Right kidney (tissue), 1 donor: ENCODE measurements around the gene UBXN1.
"Not testable (repeated sequence)": the region's sequence is repeated elsewhere in the genome, so short reads cannot be mapped to it uniquely, and the experiment has no call there.

Experiments used
- DNase-seq: peaks from one replicate; pipeline ENCODE4 v3.0.0-alpha.2; 2016

UBXN1 gene

DNA sequence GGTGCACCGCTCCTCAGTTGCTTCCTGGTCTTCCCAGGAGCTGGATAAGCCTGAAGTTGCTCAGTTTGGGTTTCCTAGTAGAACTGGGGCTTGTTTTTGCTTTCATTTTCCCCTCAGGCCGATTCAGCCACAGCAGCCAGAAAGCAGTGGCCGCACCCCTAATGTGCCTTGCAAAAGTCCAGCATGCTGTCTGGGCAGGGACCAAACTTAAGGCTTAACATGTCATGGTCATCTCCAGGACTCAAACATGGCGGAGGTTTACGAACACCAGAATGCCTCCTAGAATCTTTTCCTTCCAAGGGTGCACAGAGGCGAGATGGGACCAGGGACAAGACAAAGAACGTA, 31.1 kb upstream of the UBXN1 start:
- no peak for DNase-seq

DNA sequence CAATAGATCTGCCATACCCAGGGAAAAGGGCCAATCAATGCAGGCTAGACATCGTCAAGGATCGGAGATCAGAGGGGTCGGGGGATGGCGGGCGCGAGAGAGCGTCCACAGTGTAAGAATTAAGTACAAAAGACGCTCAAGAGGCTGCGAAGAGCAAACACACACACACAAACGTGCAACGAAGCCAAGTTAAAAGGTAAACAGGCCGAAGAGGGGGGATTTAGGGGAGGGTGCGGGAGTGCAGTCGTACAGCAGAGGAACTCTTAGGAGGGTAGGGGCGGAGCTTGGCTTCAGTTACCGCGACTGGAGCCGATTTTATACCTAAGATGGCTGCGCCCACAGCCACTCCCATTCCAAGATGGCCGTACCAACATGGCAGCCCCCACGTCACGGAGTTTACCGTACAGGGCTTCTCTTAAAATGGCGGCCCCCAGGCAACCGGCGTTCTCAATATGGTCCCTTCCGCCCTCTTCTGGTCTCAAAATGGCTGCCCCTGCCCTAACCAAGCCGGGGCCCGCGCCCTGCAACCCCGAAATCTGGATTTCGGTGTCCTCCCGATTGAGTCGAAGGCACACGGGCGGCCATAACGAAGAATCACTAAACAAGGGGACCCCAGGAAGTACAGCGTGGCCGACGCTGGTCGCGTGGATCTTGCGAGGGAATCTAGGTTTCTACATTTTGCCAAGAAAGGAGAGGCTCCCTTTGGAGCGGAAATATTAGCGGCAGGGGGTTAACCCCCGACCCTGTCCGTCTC, 30.6 kb upstream of the UBXN1 start:
- peak; percentile 89 for DNase-seq

DNA sequence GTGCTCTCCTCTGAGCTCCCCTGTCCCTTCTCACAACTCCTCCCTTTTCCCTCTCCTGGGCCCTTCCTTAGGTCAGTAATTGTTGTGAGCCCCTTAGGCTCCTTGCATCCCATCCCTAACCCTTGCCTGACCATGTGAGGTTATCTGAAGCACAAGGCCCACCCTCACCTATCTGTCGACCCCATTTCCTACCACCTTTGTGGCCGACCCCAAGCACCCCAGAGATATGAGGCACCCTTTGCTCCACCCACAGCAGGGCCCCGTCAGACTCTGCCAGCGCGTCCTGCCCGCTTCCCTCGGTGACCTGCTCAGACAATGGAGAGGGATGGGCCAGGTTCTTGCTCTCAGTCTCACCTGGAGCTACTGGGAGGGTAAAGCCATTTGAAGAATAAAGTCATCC, 29.9 kb upstream of the UBXN1 start:
- no peak for DNase-seq

DNA sequence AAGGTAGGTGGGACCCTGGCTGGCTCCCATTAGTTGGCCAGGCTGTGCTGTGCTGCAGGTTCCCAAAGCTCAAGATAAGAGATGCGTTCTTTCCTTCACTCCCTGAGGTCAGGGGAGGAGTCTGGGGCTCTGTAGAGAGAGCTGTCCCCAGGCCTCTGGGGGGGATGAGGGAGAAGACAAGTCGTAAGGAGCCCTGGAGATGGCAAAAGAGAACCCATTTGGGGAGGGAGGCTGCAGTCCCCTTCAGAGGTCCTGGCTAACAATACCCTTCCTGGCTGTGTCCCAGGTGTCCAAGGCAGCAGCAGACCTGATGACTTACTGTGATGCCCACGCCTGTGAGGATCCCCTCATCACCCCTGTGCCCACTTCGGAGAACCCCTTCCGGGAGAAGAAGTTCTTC, 29.5 kb upstream of the UBXN1 start:
- no peak for DNase-seq

DNA sequence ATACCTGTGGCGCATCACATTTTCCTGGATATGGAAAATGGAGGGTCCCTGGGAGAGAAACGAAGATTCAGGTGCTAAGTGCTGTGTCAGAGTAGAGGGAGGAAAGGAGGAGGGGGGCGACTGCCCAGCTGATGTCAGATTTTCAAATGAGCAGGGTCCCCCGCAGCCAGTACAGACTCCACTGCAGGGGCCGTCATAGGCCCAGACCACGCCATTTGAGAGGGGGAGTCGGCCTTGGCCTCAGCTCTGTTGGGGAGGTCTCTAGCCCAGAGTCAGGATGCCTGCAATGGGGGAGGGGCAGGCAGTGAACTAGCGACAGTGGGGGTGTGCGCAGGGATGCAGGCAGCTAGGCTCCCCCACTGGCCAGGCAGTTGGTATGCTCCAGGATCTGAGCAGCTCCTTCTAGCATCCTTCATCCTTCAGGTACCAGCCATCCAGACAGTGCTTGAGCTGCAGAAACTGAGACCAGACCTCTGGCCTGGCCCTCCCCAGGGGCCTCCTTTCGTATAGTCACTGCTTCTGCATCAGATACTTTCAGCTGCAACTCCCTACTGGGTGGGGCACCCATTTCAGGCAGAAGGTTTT, 28.5 kb upstream of the UBXN1 start, which contains the start of the genes BSCL2 and GNG3:
Gene BSCL2 (minus strand): TSS at position 148 of the 585 bp plus-strand sequence. CDS start 229 bp downstream, outside the sequence.
Gene GNG3 (plus strand): TSS at position 400 of the 585 bp plus-strand sequence. CDS start 620 bp downstream, outside the sequence.
- peak; percentile 68 for DNase-seq

DNA sequence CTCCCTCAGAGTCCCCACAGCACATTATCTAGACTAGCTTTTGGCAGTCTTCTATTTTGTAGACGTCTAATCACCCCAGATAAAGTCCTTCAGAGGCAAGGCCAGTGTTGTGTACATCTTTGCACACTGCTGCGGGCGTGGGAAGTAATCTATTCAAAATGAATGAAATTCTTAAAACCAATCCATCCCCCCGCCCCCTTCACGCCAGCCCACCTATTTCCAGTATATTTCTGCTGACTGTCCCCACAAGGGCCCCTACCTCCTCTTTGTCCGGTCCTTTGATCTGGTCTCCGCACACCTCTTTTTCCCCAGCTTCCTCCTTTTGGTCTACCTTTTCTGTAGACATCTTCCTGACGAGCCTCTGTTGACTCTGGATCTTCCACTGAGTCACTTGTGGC, 28.0 kb upstream of the UBXN1 start:
- no peak for DNase-seq

DNA sequence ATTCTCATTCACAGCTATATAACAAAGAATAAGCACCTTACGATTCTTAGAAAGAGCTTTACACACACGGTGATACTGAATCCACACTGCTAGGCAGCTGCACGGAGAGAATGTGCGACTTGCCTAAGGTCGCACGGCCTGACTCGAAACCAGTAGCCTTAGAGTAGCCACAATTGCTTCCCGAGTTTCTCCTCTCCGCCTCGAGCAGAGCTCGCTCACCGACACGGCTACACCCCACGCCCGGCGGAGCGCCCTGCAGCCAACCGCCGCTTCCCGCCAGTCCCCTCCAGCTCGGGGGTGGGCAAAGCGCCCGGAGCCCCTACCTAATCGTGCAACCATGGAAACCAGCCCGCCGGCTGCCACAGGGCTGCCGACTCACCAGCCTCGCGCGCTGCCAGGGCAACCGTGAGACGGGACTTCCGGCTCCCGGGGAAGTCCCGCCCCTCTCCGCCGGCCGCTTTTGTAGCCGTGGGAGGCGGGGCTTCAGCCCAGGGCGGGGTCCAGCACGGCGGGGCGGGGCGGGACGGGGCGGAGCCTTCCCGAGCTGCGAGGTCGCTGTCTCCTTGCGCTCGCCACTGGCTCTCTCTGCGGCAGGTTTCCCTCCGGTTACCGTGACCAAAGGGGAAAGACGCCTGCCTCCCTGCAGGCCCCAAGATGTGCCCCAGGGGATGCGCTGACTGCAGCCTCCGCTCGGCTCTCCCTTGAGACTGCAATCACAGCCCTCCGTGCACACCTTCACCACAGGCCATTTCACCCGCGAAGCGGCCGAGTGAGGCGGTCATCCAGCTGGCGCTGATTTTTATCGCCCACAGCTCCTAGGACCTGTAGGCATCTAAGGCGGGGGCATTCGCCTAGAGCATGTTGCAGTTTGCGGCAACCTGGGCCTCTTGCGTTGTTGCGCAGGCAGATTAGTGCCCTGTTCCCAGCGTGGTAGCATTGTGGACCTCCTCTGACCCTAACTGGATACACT, 27.3 kb upstream of the UBXN1 start:
- peak; percentile 89 for DNase-seq

DNA sequence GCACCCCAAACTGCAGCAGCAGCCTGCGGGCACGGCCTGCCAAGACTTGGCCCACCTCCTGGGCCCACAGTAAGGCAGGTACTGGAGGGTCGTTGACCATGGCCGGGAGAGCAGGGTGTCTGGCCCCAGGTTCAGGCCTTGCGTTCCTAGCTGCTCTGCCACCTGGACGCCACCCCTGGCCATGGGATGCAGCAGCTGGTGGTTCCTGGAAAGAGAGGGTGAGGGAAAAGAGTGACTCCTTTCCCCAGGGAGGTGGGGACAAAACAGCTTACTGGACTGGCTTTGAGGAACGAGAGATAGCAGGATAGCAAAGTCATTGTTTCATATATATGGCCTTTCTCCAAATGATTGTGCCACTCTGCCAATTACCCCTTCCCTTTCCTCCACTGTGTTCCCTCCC, 26.5 kb upstream of the UBXN1 start:
- peak; percentile 12 for DNase-seq

DNA sequence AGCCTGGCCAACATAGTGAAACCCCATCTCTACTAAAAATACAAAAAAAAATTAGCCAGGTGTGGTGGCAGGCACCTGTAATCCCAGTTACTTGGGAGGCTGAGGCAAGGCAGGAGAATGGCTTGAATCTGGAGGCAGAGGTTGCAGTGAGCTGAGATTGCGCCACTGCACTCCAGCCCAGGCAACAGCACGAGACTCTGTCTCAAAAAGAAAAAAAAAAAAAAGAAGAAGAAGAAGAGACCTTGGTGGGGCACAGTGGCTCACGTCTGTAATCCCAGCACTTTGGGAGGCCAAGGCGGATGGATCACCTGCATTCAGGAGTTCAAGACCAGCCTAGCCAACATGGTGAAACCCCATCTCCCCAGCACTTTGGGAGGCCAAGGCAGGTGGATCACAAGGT, 25.0 kb upstream of the UBXN1 start:
- DNase-seq, result not testable (repeated sequence)

DNA sequence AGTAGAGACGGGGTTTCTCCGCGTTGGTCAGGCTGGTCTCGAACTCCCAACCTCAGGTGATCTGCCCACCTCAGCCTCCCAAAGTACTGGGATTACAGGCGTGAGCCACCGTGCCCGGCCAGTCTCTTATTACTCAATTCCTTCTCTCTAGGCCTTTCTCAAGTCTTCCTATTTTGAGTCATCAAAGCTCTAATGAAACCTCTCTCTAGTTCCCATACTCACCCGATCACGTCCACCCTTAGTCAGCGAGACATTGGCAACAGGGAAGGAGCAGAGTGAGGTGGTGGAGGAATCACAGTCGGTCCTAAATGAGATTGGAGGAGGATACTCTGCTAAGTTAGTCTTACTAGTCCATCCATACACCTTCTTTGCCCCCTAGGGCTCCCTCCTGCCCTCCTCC, 23.4 kb upstream of the UBXN1 start:
- no peak for DNase-seq

DNA sequence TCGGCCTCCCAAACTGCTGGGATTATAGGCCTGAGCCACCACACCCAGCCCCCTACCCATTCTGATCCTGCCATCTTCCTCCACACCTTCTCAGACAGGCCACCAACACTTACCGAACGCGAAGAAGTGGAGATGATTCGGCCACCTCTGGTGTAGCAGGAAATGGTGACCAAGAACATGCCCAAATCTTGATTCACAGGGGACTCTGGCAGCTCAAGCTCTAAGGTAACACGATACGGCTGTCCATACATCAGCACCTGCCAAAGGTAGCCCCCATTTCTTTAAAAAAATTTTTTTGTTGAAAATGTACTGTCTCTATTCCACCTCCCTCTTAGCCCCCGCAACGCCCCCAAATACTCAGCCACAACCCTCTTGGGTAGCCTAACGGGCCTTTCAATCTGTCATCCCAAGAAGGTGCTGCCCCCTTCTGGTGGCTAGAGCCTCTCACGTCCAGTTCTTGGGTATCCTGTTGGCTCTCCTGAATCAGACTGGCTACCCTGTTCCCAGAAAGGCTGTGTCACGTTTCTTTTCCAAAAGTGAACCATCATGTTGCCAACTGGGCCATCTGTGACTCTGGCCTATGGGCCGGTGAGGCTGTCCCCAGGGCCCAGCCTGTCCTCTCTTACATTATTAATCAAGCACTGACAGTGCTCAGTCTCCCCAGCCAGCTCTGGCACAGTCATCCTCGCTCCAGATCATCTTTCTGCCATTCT, 15.7 kb upstream of the UBXN1 start:
- DNase-seq, result peak; percentile 51

DNA sequence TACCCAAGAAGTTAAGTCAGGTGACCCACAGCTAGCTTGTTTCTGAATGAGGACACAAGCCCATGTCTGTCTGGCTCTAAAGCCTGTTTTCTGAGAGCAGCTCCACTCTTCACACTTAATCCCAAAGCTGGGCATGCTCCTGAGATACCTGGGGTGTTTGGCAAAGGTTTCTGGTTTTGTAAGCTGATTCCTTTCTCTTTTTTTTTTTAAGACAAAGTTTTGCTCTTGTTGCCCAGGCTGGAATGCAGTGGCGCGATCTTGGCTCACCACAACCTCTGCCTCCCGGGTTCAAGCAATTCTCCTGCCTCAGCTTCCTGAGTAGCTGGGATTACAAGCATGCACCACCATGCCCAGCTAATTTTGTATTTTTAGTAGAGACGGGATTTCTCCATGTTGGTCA, 14.8 kb upstream of the UBXN1 start:
- DNase-seq, result not testable (repeated sequence)

DNA sequence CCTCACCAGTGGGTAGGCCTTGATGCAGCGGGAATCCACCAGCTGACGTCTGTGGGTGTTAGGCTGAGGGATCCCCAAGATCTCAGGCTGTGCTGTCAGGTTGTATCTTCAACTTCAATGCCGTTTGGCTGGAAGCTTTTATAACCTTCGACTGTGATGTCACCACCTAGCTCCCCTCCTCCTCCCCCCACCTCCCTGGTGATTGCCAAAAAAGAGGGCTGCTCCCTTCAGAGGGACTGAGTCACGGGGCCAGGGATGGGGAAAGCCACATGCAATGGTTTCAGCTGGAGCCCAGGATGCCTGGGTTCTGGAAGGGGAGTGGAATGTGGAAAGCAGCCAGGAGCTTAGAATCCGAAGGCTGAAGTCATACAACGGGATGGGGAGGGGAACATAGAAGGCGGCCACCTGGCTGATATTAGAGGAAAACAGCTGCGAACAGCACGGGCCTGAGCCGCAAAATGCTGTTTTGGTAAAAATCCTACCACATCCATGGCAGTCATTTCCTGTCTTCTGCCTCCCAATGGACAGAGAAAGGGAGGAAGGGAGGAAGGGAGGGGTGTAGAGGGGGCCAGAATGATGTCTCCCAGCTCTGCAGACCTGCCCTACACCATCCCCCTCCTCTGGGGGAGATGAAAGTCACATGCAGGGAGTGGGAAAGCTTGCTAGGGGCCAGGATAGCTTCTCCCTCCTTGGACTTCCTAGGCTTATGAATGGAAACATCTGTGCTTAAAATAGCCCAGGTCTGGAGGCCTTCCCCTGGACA, 10.7 kb upstream of the UBXN1 start, which contains the start of gene LRRN4CL:
Gene LRRN4CL (minus strand): TSS at position 110 of the 763 bp plus-strand sequence. CDS start 1,022 bp downstream, outside the sequence.
- DNase-seq, result peak; percentile 17

DNA sequence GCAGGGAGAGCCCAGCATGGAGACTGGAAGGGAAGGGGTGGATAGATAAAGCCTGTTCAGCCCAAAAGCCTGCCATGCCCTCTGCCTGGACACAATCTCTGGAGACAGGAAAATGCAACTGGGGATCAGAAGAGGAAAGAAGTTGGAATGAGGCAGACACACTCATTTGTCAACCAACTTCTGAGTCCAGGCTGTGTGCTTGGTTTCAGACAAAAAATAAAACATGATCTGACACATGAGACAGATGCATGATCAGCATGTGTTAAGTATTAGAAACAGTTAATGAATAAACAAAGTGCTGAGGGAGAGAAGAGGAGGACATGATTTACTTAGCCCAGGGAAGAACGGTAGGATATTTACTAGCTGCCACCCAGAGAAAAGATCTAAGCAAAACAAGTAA, 9.6 kb upstream of the UBXN1 start:
- no peak for DNase-seq

DNA sequence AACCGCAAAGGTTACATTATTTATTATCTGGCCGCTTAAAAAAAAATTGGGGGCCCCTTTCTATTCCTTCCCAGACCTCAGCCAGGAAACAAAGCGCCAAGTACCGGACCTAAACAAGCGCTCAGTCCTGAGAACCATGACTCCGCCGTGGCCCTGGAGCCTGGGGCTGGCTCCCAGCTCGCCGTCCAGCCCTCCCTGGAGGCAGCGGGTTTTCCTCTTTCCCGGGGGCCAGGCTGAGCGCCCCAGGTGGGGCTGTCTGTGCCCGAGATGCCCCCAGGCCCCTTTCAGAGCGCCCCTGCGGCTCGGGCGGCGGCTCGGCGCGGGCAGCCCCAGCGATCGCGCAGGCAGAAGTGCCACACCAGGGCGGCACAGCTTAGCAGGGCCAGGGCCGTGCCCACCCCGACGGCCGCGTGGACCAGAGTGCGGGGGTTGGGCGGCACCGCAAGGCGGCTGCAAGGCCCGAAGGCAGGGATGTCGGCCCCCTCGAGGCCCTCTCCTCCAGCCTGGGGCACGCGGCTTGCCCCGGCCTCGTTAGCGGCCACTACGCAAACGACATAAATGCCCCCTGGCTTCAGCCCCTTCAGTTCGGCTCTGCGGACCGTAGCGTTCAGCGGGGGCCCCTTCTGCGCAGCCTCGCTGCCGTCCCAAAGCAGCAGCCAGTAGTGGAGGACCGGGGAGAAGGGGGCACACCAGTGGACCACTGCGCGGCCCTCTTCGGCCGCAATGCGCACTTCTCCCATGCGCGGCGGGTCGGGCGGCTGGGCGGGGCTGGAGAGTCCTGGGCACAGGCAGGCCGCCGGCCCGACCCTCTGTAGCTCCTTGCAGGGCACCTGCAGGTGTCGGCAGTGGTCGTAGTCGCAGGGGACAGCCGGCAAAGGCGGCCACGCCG, 8.9 kb upstream of the UBXN1 start:
- DNase-seq, result peak; percentile 80

DNA sequence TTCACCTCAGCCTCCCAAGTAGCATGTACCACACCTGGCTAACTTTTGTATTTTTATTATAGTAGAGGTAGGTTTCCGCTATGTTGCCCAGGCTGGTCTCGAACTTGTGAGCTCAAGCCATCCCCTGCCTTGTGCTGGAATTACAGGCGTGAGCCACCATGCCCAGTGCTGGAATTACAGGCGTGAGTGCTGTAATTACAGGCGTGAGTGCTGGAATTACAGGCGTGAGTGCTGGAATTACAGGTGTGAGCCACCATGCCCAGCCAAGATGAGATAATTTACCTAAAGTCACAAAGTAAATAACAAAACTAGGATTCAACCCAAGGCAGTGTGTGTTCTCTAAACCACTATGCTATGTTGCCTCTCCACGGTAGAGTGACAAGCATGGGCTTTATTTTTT, 3.6 kb upstream of the UBXN1 start:
- no peak for DNase-seq

DNA sequence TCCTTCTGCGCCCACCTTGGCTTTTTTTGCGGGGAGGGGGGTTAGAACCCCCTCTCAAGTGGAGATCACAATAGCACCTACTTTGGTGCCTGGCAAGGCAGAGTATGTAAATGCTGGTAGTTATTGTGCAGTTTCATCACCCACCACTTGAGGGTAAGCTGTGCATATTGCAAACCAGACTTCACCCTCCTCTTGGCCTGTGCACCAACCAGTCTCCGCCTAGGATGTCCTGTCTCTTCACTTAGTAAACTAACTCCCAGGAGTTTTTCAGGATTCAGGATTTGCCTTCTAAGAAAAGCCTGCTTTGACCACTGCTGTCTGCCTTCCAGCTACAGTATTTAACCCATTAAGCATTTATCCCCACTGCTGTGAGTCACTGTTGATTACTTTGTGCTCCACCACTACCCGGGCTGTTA, 2.0 kb upstream of the UBXN1 start:
- peak; percentile 11 for DNase-seq

DNA sequence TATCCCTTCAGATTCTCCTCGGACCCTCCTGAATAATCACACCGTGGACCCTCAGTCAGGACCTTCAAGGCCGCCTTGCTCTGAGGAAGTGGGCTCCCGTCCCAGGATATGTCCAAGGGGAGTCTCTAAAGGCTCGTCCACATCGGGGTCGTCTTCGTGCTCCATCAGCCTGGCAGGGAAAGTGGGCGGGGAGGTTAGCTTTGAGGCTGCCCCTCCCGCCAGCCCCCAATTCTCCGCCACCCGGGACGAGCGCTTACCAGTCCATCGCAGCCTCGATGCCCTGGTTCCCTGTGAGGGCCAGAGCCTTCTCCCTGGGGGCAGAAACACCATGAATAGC, 472 bp downstream of the UBXN1 start:
- DNase-seq, result no peak

DNA sequence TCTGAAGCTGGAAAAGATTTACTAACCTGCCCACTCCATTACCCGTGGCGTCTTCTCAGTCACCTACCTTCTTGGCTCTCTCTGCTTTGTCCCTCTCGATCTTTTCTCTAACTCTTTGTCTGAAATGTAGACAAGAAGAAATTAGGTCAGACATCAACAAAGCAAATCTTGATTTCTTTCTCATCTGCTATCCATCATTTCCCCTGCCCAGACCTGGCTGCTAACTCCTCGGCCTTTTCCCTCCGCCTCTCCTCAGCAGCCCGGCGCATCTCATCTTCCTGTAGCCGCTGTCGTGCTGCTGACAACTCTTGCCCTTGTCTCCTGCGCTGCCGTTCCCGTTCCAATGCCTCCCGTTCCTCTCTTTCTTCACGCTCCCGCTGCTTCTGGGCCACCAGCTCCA, 1.2 kb downstream of the UBXN1 start:
- DNase-seq, result no peak

DNA sequence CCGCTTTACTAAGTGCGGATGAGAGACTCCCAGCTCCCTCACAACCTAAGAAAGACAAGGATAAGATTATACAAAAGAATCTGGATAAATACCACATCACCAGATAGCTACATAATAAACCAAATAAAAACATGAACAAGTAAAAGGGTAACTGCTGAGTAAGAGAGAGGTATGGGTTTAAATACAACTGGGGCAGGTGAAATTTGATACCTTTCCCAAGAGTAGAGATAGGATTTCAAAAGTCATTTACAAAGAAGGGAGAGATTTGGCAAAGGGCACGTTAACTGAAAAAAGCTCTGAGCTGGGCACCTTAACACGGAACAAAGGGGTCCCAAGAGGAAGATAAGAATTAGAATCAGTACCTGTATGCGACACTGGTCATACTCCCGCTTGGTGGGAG, 1.7 kb downstream of the UBXN1 start:
- no peak for DNase-seq
